A673 (cell line): ENCODE results near the gene NLGN3.

Experiments
- EZH2 ChIP-seq: fragments of 200-600 bp; sonication (generic); IDR thresholded peaks from 2 replicates; pipeline ENCODE4 v1.6.1; 2017; ENCODE audit warnings: borderline replicate concordance, low read depth, mild to moderate bottlenecking, mixed read lengths, antibody characterized with exemption, low read length; ENCODE audit not compliant: poor library complexity, severe bottlenecking
- TF ChIP-seq, protein P1 (sequence below): fragments of 300-800, 200-600 bp; sonication (generic); conservative IDR thresholded peaks from 2 replicates; pipeline ENCODE4 v1.5.1; 2017; ENCODE audit warnings: low read depth, mild to moderate bottlenecking, antibody characterized with exemption, low read length, moderate library complexity, mixed read lengths

DNA sequence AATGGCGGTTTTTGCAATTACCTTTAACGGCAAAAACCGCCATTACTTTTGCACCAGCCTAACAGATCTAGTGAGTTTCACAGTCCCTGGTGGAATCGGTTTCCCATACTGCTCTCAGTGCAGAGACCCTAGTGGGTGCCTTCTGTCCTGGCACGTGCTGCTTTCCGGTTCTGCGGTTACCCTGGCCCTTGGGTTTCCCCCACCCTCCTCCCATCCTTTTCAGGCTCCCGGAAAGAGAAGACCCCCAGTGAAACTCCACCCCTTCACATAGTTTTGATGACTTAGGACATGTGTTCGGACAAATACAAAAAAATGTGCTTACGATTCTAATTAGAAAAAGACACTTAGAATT, 36.9 kb downstream of the NLGN3 start:
- TF ChIP-seq, protein P1, sequence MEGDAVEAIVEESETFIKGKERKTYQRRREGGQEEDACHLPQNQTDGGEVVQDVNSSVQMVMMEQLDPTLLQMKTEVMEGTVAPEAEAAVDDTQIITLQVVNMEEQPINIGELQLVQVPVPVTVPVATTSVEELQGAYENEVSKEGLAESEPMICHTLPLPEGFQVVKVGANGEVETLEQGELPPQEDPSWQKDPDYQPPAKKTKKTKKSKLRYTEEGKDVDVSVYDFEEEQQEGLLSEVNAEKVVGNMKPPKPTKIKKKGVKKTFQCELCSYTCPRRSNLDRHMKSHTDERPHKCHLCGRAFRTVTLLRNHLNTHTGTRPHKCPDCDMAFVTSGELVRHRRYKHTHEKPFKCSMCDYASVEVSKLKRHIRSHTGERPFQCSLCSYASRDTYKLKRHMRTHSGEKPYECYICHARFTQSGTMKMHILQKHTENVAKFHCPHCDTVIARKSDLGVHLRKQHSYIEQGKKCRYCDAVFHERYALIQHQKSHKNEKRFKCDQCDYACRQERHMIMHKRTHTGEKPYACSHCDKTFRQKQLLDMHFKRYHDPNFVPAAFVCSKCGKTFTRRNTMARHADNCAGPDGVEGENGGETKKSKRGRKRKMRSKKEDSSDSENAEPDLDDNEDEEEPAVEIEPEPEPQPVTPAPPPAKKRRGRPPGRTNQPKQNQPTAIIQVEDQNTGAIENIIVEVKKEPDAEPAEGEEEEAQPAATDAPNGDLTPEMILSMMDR = no peak
- TF ChIP-seq EZH2 = no peak
